ENCODE measurements around the gene CHODL.

DNA sequence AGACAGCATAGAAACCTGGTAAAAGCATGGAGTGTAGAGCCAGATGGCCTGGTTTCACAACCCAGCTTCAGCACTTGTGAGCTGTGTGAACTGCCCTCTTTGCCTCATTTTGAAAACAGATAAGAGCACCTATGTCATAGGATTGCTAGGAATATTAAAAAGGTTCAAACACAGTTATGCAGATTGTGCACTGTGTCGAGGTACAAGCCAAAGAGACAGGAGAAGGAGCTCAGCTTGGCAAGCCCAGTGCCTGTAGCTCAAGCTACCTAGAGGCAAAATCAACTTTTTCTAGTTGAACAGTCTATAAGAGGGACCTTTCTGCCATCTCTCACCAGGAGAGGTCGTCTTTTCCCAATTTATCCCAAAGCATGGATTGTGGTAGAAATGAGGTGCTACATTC is 5.0 kb downstream of the CHODL start:
- TF ChIP-seq, protein P1, sequence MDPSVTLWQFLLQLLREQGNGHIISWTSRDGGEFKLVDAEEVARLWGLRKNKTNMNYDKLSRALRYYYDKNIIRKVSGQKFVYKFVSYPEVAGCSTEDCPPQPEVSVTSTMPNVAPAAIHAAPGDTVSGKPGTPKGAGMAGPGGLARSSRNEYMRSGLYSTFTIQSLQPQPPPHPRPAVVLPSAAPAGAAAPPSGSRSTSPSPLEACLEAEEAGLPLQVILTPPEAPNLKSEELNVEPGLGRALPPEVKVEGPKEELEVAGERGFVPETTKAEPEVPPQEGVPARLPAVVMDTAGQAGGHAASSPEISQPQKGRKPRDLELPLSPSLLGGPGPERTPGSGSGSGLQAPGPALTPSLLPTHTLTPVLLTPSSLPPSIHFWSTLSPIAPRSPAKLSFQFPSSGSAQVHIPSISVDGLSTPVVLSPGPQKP (IDR thresholded peaks at IDR 0.05; ENCODE audit: borderline replicate concordance, low read depth, low read length): no peak
- TF ChIP-seq POLR2A (IDR thresholded peaks at IDR 0.05; ENCODE audit: low read depth, low read length) (no peak), MXI1 (IDR thresholded peaks at IDR 0.05; ENCODE audit: borderline replicate concordance, low read depth, low read length) (no peak), MAFK (IDR thresholded peaks at IDR 0.05; ENCODE audit: low read depth, low read length) (no peak), RFX5 (IDR thresholded peaks at IDR 0.05; ENCODE audit: low read depth, low read length) (no peak), NFE2L2 (IDR thresholded peaks at IDR 0.05; ENCODE audit: low read depth, low read length) (no peak)
- TF ChIP-seq, protein P2, sequence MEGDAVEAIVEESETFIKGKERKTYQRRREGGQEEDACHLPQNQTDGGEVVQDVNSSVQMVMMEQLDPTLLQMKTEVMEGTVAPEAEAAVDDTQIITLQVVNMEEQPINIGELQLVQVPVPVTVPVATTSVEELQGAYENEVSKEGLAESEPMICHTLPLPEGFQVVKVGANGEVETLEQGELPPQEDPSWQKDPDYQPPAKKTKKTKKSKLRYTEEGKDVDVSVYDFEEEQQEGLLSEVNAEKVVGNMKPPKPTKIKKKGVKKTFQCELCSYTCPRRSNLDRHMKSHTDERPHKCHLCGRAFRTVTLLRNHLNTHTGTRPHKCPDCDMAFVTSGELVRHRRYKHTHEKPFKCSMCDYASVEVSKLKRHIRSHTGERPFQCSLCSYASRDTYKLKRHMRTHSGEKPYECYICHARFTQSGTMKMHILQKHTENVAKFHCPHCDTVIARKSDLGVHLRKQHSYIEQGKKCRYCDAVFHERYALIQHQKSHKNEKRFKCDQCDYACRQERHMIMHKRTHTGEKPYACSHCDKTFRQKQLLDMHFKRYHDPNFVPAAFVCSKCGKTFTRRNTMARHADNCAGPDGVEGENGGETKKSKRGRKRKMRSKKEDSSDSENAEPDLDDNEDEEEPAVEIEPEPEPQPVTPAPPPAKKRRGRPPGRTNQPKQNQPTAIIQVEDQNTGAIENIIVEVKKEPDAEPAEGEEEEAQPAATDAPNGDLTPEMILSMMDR (conservative IDR thresholded peaks at IDR 0.05; ENCODE audit: low read depth, low read length): no peak
- TF ChIP-seq, protein P3, sequence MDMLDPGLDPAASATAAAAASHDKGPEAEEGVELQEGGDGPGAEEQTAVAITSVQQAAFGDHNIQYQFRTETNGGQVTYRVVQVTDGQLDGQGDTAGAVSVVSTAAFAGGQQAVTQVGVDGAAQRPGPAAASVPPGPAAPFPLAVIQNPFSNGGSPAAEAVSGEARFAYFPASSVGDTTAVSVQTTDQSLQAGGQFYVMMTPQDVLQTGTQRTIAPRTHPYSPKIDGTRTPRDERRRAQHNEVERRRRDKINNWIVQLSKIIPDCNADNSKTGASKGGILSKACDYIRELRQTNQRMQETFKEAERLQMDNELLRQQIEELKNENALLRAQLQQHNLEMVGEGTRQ (IDR thresholded peaks at IDR 0.05; ENCODE audit: low read depth, low read length): no peak
